ENCODE measurements around the gene MYZAP.

DNA sequence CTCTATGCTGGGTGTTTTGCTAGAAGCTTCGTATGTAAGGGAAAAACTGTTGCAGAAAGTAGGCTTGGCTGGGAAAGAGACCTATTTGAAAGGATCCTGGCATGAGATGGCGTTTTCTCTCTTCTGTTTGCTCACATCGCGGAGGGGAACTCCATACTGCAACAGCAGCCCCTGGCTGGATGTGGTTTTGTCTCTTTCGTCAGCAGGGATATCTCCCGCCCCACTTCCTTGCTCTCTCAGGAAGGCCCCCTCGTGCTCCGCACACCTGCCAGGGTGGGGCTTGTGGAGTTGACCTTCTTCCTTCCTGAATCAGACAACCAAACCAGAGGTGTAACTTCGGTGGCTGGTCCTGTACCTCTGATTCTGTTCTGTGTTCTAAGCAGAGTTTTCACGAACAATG lies 26.4 kb upstream of the MYZAP start:
- TF ChIP-seq, protein P1, sequence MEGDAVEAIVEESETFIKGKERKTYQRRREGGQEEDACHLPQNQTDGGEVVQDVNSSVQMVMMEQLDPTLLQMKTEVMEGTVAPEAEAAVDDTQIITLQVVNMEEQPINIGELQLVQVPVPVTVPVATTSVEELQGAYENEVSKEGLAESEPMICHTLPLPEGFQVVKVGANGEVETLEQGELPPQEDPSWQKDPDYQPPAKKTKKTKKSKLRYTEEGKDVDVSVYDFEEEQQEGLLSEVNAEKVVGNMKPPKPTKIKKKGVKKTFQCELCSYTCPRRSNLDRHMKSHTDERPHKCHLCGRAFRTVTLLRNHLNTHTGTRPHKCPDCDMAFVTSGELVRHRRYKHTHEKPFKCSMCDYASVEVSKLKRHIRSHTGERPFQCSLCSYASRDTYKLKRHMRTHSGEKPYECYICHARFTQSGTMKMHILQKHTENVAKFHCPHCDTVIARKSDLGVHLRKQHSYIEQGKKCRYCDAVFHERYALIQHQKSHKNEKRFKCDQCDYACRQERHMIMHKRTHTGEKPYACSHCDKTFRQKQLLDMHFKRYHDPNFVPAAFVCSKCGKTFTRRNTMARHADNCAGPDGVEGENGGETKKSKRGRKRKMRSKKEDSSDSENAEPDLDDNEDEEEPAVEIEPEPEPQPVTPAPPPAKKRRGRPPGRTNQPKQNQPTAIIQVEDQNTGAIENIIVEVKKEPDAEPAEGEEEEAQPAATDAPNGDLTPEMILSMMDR (IDR thresholded peaks at IDR 0.05), result no peak
- TF ChIP-seq POLR2A (IDR thresholded peaks at IDR 0.05), result no peak

Data from lower leg skin (tissue), 3 donors.